Fibroblast of peridontal ligament (primary cell): ENCODE data around the gene FBXL19.
A peak's percentile ranks its signal among the peaks of the same experiment; 100 is the strongest.

Experiments used
- DNase-seq: peaks from one replicate; pipeline ENCODE4 v3.0.0-alpha.2; 2010; ENCODE audit errors: extremely low read depth

FBXL19 gene

DNA sequence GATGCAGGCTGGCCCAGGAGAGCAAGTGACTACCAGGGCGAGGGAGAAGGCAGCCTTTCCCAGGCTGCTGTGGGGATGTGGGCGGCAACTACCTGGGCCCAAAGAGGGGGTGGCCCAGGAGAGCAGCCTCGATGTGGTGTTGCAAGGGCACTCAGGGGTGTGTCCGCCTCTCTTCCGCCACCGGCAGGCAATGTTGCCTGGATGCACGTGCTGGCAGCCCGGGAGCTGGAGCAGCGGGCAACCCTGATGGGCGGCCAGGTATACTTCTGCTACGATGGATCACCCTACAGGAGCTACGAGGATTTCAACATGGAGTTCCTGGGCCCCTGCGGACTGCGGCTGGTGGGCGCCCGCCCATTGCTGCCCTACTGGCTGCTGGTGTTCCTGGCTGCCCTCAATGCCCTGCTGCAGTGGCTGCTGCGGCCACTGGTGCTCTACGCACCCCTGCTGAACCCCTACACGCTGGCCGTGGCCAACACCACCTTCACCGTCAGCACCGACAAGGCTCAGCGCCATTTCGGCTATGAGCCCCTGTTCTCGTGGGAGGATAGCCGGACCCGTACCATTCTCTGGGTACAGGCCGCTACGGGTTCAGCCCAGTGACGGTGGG lies 64.3 kb downstream of the FBXL19 start:
- no peak for DNase-seq

- no peak for DNase-seq
Measured at GRCh38 chr16:30989469-30990047, 66.2 kb downstream of the FBXL19 start.

DNA sequence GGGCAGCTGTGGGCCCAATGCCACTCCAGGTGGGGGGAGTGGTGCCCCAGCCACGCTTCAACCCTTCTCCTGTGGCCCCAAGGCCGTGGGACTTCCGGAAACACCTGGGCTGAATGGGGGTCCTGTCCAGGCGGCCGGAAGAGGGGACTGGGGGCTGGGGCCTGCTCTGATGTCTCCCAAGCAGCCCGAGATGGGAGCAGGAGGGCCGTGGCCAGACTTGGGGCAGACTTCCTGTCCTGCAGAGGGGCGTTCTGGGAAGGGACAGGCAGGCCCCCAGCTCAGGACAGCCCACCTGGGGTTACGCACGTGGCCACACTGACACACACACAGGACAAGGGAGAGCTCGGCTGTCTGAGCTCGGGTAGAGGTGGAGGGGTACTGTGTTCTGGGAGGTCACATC lies 66.7 kb downstream of the FBXL19 start:
- no peak for DNase-seq

- no peak for DNase-seq
Measured at GRCh38 chr16:30991052-30991451, 67.7 kb downstream of the FBXL19 start.

DNA sequence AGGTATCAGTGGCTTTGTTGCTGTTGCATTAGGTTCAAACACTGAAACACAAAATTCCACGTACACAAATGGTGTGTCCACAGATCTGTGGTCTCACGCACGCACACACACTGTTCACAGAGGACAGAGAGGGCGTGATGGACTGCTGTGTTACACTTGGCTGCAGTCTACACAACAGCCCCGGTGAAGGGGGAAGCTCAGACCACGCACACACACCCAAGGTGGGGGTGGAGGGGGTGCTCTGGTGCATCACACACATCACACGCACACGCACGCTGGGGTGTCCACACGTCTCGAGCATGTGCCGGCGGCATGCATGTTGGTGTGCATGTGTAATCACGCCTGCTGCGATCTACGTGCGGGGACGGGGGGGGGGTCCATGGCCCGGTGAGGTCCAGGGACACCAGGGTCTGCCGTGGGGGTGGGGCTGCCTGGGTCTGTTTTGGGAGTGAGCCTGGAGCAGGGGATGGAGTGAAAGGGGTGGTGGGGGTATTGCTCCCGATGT lies 69.0 kb downstream of the FBXL19 start:
- no peak for DNase-seq

DNA sequence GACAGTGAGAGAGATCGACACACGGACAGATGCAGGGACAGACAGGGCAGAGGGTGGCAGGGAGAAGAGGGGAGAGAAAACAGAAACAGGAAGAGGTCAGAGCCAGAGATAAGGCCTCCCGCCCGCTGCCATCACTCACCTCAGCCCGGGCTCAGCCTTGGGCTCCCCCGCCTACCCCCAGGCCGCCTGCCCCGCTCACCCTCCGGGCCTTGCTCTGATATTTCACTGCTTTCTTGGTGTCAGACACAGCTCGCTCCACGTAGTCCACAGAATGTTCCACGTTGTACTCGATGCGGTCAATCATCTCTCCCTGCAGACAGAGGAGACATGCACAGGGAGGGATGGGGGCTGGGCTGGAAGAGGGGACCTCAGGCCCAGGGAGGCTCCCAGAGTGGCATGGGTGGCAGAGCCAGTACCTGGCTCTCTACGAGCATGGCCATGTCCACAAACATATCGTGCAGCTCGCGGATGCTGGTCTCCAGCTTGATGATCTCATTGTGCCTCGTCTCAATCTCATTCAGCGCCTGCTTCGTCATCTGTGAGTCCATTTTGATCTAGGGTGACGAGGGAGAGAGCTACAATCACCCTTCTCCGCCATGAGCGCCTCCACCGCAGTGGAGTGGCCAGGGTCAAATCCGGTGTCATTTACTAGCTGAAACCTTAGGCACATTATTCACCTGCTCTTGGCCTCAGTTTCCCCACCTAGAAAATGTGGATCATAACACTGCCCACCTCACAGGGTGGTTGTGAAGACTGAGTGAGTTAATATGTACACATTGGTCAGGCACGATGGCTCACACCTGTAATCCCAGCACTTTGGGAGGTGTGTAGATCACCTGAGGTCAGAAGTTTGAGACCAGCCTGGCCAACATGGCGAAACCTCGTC lies 69.8 kb downstream of the FBXL19 start:
- DNase-seq: no peak

DNA sequence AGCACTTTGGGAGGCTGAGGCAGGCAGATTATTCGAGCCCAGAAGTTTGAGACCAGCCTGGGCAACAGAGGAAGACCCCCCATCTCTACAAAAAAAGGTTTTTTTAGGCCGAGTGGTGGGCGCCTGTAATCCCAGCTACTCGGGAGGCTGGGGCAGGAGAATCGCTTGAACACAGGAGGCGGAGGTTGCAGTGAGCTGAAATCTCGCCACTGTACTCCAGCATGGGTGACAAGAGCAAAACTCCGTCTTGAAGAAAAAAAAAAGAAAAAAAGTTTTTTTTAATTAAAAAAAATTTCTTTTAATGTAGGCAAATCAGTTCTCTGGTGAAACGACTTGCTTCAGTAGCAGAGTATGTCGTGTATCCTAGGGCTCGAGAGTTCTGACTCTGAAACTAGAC lies 72.6 kb downstream of the FBXL19 start:
- DNase-seq: no peak

- no peak for DNase-seq
Measured at GRCh38 chr16:30996324-30996984, 73.1 kb downstream of the FBXL19 start.

DNA sequence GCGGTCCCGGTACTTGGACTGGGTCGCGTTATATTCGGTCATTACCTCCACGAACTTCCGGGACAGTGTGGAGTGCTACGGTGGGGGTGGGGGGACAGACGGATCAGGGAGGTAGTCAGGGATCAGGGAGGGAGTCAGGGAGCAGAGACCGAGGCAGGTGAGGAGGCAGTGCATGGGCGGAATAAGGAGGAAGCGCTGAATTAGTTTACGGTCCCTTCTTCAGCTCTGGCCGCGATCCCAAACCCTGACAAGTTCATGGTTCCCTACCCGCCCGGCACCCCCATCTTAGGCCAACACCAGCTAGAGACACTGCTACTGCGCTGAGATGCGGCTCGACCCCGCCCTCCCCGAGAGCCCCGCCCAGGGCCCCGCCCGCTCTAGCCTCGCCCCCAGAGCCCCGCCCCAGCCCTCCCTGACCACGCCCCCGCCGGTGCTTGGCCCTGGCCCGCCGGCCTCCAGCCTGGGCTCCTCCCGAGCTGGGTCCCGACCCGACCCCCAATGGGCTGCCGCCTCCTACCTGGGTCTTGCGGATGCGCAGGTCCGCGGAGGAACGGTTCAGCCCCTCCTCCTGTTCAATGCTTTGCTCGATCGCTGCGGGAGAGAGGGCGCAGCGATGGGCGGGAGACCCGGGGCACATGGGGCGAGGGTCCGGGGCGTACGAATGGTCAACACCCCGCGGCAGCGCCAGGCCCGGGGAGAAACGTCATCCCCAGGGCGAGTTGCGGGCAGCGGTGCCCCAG lies 73.8 kb downstream of the FBXL19 start:
- DNase-seq: peak; percentile 36

GRCh38 chr16:30997725-30998711 lies 74.6 kb downstream of the FBXL19 start:
- DNase-seq: peak; percentile 81
